ENCODE measurements around the gene EME1. TPM values are rescaled to one million over a fixed set of nuclear protein-coding genes. Genes with fewer than 3 reads are reported as not detected.

Gene EME1
- polyA plus RNA-seq, 1 donor from 2014 or later: 5.4 TPM

DNA sequence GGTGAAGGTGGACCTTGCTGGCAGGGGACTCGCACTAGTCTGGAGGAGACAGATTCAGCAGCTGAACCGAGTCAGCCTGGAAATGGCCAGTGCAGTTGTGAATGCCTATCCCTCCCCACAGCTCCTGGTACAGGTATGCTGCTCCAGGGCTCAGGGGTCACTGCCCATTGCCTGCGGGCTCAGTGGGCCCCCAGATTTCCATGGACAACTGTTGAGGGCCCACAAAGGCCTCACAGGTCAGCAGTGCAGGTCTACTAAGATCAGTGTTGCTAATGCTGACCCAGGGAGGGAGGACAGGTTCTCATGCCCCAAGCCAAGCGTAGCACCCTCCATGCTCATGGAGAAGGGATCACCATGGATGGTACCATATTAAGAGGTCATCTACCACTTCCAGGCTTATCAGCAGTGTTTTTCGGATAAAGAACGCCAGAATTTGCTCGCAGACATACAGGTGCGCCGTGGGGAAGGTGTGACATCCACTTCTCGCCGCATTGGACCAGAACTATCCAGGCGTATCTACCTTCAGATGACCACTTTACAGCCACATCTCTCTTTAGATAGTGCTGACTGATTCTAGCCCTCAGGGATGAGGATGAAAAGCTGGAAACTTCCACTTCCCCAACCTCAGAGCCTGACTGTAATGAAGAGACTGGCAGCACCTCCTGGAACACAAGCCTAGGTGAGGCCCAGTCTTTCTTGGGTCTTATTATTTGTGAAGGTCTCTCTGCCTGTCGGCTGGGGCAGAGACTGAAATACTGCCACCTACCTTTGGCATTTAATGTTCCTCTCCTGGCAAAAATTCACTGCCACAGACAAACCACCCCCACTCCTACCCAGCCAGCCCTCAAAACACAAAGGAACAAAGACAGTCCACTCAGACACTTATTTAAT, 7.6 kb downstream of the EME1 start:
- Histone ChIP-seq H2AFZ (ENCODE audit: low read depth, low read length) (no peak overlapping the region), H4K20me1 (ENCODE audit: insufficient read depth) (no peaks in the 10 kb centered on the region), H3K9me3 (ENCODE audit: low read length) (no peaks in the 10 kb centered on the region), H3K4me3 (ENCODE audit: low read length) (no peak overlapping the region), H3K79me2 (replicated peaks; ENCODE audit: insufficient read depth, low read length) (no peaks in the 10 kb centered on the region), H3K9ac (ENCODE audit: low read length) (no peak overlapping the region), H3K27ac (ENCODE audit: low read length) (no peak overlapping the region), H3K27me3 (ENCODE audit: insufficient read depth, low read depth, low read length) (no peaks in the 10 kb centered on the region), H3K9me2 (ENCODE audit: insufficient read depth, low read length) (no peaks in the 10 kb centered on the region), H3K4me2 (ENCODE audit: low read length) (no peak overlapping the region), H3K36me3 (ENCODE audit: insufficient read depth, low read length) (no peaks in the 10 kb centered on the region), H3F3A (ENCODE audit: insufficient read depth, low read length, poor library complexity, severe bottlenecking) (no peaks in the 10 kb centered on the region)
- TF ChIP-seq MXI1 (conservative IDR thresholded peaks at IDR 0.05; ENCODE audit: poor library complexity, severe bottlenecking): no peak
- TF ChIP-seq, protein P1, sequence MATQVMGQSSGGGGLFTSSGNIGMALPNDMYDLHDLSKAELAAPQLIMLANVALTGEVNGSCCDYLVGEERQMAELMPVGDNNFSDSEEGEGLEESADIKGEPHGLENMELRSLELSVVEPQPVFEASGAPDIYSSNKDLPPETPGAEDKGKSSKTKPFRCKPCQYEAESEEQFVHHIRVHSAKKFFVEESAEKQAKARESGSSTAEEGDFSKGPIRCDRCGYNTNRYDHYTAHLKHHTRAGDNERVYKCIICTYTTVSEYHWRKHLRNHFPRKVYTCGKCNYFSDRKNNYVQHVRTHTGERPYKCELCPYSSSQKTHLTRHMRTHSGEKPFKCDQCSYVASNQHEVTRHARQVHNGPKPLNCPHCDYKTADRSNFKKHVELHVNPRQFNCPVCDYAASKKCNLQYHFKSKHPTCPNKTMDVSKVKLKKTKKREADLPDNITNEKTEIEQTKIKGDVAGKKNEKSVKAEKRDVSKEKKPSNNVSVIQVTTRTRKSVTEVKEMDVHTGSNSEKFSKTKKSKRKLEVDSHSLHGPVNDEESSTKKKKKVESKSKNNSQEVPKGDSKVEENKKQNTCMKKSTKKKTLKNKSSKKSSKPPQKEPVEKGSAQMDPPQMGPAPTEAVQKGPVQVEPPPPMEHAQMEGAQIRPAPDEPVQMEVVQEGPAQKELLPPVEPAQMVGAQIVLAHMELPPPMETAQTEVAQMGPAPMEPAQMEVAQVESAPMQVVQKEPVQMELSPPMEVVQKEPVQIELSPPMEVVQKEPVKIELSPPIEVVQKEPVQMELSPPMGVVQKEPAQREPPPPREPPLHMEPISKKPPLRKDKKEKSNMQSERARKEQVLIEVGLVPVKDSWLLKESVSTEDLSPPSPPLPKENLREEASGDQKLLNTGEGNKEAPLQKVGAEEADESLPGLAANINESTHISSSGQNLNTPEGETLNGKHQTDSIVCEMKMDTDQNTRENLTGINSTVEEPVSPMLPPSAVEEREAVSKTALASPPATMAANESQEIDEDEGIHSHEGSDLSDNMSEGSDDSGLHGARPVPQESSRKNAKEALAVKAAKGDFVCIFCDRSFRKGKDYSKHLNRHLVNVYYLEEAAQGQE (IDR thresholded peaks at IDR 0.05; ENCODE audit: borderline replicate concordance): no peak
- no peak for TF ChIP-seq TAF1 (IDR thresholded peaks at IDR 0.05; ENCODE audit: low read depth)
- no peak for TF ChIP-seq SMC3 (conservative IDR thresholded peaks at IDR 0.05; ENCODE audit: poor library complexity)
- no peak for TF ChIP-seq POLR2AphosphoS5 (IDR thresholded peaks at IDR 0.05)
- TF ChIP-seq, protein P2, sequence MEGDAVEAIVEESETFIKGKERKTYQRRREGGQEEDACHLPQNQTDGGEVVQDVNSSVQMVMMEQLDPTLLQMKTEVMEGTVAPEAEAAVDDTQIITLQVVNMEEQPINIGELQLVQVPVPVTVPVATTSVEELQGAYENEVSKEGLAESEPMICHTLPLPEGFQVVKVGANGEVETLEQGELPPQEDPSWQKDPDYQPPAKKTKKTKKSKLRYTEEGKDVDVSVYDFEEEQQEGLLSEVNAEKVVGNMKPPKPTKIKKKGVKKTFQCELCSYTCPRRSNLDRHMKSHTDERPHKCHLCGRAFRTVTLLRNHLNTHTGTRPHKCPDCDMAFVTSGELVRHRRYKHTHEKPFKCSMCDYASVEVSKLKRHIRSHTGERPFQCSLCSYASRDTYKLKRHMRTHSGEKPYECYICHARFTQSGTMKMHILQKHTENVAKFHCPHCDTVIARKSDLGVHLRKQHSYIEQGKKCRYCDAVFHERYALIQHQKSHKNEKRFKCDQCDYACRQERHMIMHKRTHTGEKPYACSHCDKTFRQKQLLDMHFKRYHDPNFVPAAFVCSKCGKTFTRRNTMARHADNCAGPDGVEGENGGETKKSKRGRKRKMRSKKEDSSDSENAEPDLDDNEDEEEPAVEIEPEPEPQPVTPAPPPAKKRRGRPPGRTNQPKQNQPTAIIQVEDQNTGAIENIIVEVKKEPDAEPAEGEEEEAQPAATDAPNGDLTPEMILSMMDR (IDR thresholded peaks at IDR 0.05; ENCODE audit: poor library complexity, severe bottlenecking): no peak

DNA sequence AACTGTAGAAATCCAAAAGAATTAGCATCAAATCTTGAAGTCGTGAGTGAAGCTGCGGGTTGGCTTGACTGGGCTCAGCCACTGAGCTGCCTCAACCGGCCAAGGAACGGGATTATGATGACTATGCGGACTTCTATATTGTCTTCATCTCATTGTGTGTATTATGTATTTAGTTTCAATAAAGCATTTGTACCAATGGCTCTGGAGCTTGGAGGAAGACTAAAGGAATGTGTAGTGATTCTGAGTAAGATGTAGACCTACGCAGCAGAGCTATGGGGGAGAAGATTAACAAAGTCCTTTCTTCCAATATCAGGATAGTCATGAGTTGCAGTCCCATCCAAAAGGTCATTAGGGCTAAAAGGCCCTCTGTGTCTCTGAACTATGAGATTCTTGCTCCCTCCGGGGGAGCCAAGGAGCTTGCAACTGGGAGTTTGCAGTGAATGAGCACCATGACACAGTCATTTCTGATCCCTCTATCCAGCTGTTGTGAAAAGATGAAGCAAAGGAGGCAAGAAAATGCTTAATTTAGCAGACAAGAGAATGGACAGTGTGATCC, 8.3 kb downstream of the EME1 start:
- Histone ChIP-seq H3K79me2 (replicated peaks; ENCODE audit: insufficient read depth, low read length) (no peaks in the 10 kb centered on the region), H3K4me3 (ENCODE audit: low read length) (no peak overlapping the region), H3K36me3 (ENCODE audit: insufficient read depth, low read length) (no peaks in the 10 kb centered on the region), H2AFZ (ENCODE audit: low read depth, low read length) (no peak overlapping the region), H3K9ac (ENCODE audit: low read length) (no peak overlapping the region), H3K27me3 (ENCODE audit: insufficient read depth, low read depth, low read length) (no peaks in the 10 kb centered on the region), H3K27ac (ENCODE audit: low read length) (no peak overlapping the region), H4K20me1 (ENCODE audit: insufficient read depth) (no peaks in the 10 kb centered on the region), H3F3A (ENCODE audit: insufficient read depth, low read length, poor library complexity, severe bottlenecking) (no peaks in the 10 kb centered on the region), H3K9me2 (ENCODE audit: insufficient read depth, low read length) (no peaks in the 10 kb centered on the region), H3K4me2 (ENCODE audit: low read length) (no peak overlapping the region), H3K9me3 (ENCODE audit: low read length) (no peaks in the 10 kb centered on the region)
- no peak for TF ChIP-seq TAF1 (IDR thresholded peaks at IDR 0.05; ENCODE audit: low read depth)
- TF ChIP-seq MXI1 (conservative IDR thresholded peaks at IDR 0.05; ENCODE audit: poor library complexity, severe bottlenecking): no peak
- no peak for TF ChIP-seq RAD21 (conservative IDR thresholded peaks at IDR 0.05)
- TF ChIP-seq, protein P1 (IDR thresholded peaks at IDR 0.05; ENCODE audit: borderline replicate concordance): no peak
- no peak for TF ChIP-seq EZH2 (IDR thresholded peaks at IDR 0.05; ENCODE audit: borderline replicate concordance, insufficient read depth, low read length, poor library complexity, severe bottlenecking)
- TF ChIP-seq SMC3 (conservative IDR thresholded peaks at IDR 0.05; ENCODE audit: poor library complexity): no peak
- no peak for TF ChIP-seq EP300 (conservative IDR thresholded peaks at IDR 0.05; ENCODE audit: poor library complexity, severe bottlenecking)
- no peak for TF ChIP-seq POLR2AphosphoS5 (IDR thresholded peaks at IDR 0.05)
- TF ChIP-seq, protein P2 (IDR thresholded peaks at IDR 0.05; ENCODE audit: poor library complexity, severe bottlenecking): no peak

Measured in neural cell (in vitro differentiated cells).